HG02884 (cell line): ENCODE data around the gene HEG1.

ENCODE experiments used
- ATAC-seq: cut with Tn5 transposase; IDR thresholded peaks from one replicate; pipeline ENCODE4 v1.9.1; 2021; ENCODE audit warnings: mild to moderate bottlenecking, moderate library complexity; ENCODE audit not compliant: unreplicated experiment

Gene HEG1

GRCh38 chr3:125050488-125051090 lies 5.2 kb downstream of the HEG1 start:
- ATAC-seq = no peak

GRCh38 chr3:125048282-125048681 lies 7.5 kb downstream of the HEG1 start:
- ATAC-seq = no peak

GRCh38 chr3:125045965-125046364 lies 9.8 kb downstream of the HEG1 start:
- ATAC-seq = no peak

- ATAC-seq = no peak
These were observed 10.6 kb downstream of the HEG1 start for GRCh38 chr3:125045194-125045593.

GRCh38 chr3:125043599-125044151 lies 12.1 kb downstream of the HEG1 start:
- ATAC-seq = no peak

- ATAC-seq = no peak
These were observed 12.9 kb downstream of the HEG1 start for GRCh38 chr3:125042725-125043406.

- no peak for ATAC-seq
These were observed 16.4 kb downstream of the HEG1 start for GRCh38 chr3:125039131-125040100.

- no peak for ATAC-seq
These were observed 18.2 kb downstream of the HEG1 start for GRCh38 chr3:125037498-125038150.

GRCh38 chr3:125035217-125035616 lies 20.6 kb downstream of the HEG1 start:
- ATAC-seq = no peak

- ATAC-seq = no peak
These were observed 22.2 kb downstream of the HEG1 start for GRCh38 chr3:125033616-125034015.

GRCh38 chr3:125033135-125033534 lies 22.7 kb downstream of the HEG1 start:
- ATAC-seq = no peak

- ATAC-seq = no peak
These were observed 23.1 kb downstream of the HEG1 start for GRCh38 chr3:125032683-125033082.

GRCh38 chr3:125032100-125032643 lies 23.6 kb downstream of the HEG1 start:
- ATAC-seq = no peak

- no peak for ATAC-seq
These were observed 24.3 kb downstream of the HEG1 start for GRCh38 chr3:125031544-125031943.

GRCh38 chr3:125028657-125029056 lies 27.1 kb downstream of the HEG1 start:
- ATAC-seq = no peak

- no peak for ATAC-seq
These were observed 30.2 kb downstream of the HEG1 start for GRCh38 chr3:125025642-125026041.

- ATAC-seq = no peak
These were observed 31.0 kb downstream of the HEG1 start for GRCh38 chr3:125024817-125025216.

- no peak for ATAC-seq
These were observed 31.8 kb downstream of the HEG1 start for GRCh38 chr3:125023833-125024555.

- no peak for ATAC-seq
These were observed 33.6 kb downstream of the HEG1 start for GRCh38 chr3:125022206-125022605.

- no peak for ATAC-seq
These were observed 36.5 kb downstream of the HEG1 start for GRCh38 chr3:125019271-125019670.
